Measurements from ENCODE around the gene CYBRD1. TPM values are rescaled to one million over a fixed set of nuclear protein-coding genes. Genes with fewer than 3 reads are reported as not detected.
"Not testable (repeated sequence)": the region's sequence is repeated elsewhere in the genome, so short reads cannot be mapped to it uniquely, and the experiment has no call there.

Gene CYBRD1
- total RNA-seq, 1 donor from 2014 or later, result 47.7 TPM

- H3K4me1 Mint-ChIP-seq, result peaks cover 22% of the 10 kb centered on the region
- peak overlapping the region; percentile 92 for H3K27ac Mint-ChIP-seq
- peak overlapping the region; percentile 94 for H3K4me3 Mint-ChIP-seq
- peaks cover 7% of the 10 kb centered on the region for H3K36me3 Mint-ChIP-seq
- no peak for TF ChIP-seq CTCF (IDR thresholded peaks at IDR 0.05; ENCODE audit: unreplicated experiment)
- DNase-seq (ENCODE audit: low spot score in 2 of 2, unreplicated experiment in 2 of 2), result no peak
- no peaks in the 10 kb centered on the region for H3K9me3 Mint-ChIP-seq
- H3K27me3 Mint-ChIP-seq (ENCODE audit: low read depth), result peaks cover 18% of the 10 kb centered on the region
Measured at GRCh38 chr2:171524018-171524401, 1.7 kb downstream of the CYBRD1 start.

- H3K27me3 Mint-ChIP-seq (ENCODE audit: low read depth), result peaks cover 3% of the 10 kb centered on the region
- H3K36me3 Mint-ChIP-seq, result peaks cover 16% of the 10 kb centered on the region
- H3K27ac Mint-ChIP-seq, result no peak overlapping the region
- H3K4me1 Mint-ChIP-seq, result peaks cover 5% of the 10 kb centered on the region
- peaks cover 5% of the 10 kb centered on the region for H3K9me3 Mint-ChIP-seq
- H3K4me3 Mint-ChIP-seq, result no peak overlapping the region
- peak; percentile 71 for TF ChIP-seq CTCF (IDR thresholded peaks at IDR 0.05; ENCODE audit: unreplicated experiment)
- DNase-seq (ENCODE audit: low spot score in 2 of 2, unreplicated experiment in 2 of 2), result no peak
Measured at GRCh38 chr2:171529914-171530313, 7.6 kb downstream of the CYBRD1 start.

GRCh38 chr2:171530378-171530777 is 8.1 kb downstream of the CYBRD1 start:
- TF ChIP-seq CTCF (IDR thresholded peaks at IDR 0.05; ENCODE audit: unreplicated experiment), result no peak
- DNase-seq (ENCODE audit: low spot score in 2 of 2, unreplicated experiment in 2 of 2), result no peak
- Mint-ChIP-seq H3K4me1 (peaks cover under 1% of the 10 kb centered on the region), H3K27me3 (ENCODE audit: low read depth) (peaks cover 3% of the 10 kb centered on the region), H3K4me3 (no peak overlapping the region), H3K27ac (no peak overlapping the region), H3K9me3 (peaks cover 5% of the 10 kb centered on the region), H3K36me3 (peaks cover 16% of the 10 kb centered on the region)

GRCh38 chr2:171530859-171531258 is 8.6 kb downstream of the CYBRD1 start:
- not testable (repeated sequence) for H3K4me1 Mint-ChIP-seq; H3K27me3 Mint-ChIP-seq (ENCODE audit: low read depth); DNase-seq (ENCODE audit: low spot score in 2 of 2, unreplicated experiment in 2 of 2); H3K9me3 Mint-ChIP-seq; H3K27ac Mint-ChIP-seq; H3K4me3 Mint-ChIP-seq
- peaks cover 16% of the 10 kb centered on the region for H3K36me3 Mint-ChIP-seq

GRCh38 chr2:171531291-171531690 is 9.0 kb downstream of the CYBRD1 start:
- no peak for TF ChIP-seq CTCF (IDR thresholded peaks at IDR 0.05; ENCODE audit: unreplicated experiment)
- Mint-ChIP-seq H3K4me3 (no peak overlapping the region), H3K36me3 (peaks cover 16% of the 10 kb centered on the region), H3K9me3 (peaks cover 5% of the 10 kb centered on the region), H3K4me1 (no peaks in the 10 kb centered on the region), H3K27me3 (ENCODE audit: low read depth) (peaks cover 3% of the 10 kb centered on the region), H3K27ac (no peak overlapping the region)
- no peak for DNase-seq (ENCODE audit: low spot score in 2 of 2, unreplicated experiment in 2 of 2)

GRCh38 chr2:171531836-171532450 is 9.7 kb downstream of the CYBRD1 start:
- H3K9me3 Mint-ChIP-seq, result peaks cover 5% of the 10 kb centered on the region
- no peaks in the 10 kb centered on the region for H3K4me1 Mint-ChIP-seq
- H3K27ac Mint-ChIP-seq, result no peak overlapping the region
- DNase-seq (ENCODE audit: low spot score in 2 of 2, unreplicated experiment in 2 of 2), result no peak
- no peak for TF ChIP-seq CTCF (IDR thresholded peaks at IDR 0.05; ENCODE audit: unreplicated experiment)
- peaks cover 3% of the 10 kb centered on the region for H3K27me3 Mint-ChIP-seq (ENCODE audit: low read depth)
- H3K4me3 Mint-ChIP-seq, result no peak overlapping the region
- peaks cover 16% of the 10 kb centered on the region for H3K36me3 Mint-ChIP-seq
